ENCODE measurements around the gene USP3. TPM values are rescaled to one million over a fixed set of nuclear protein-coding genes. Genes with fewer than 3 reads are reported as not detected.

USP3 gene
- total and polyA plus RNA-seq, 9 donors: 21.1 to 76.0 (median 60.1) TPM

DNA sequence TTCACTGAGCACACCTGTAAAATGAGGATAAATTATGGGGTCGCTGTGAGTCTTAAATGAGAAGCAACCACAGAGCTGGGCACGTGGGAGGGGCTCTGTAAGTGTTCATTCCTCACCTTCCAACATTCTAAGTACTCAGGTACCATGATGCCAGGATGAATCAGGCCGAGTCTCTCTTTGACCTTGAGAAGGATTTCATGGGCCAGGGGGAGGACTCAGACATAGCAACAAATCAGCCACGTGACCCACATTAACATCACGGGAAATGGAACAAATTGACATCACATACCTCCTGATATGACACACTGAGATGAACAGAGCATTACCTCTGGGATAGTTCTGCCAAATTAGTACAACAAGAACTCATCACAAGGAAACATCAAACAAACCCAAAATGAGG lies 35.2 kb upstream of the USP3 start:
- WGBS, 3 donors: 57 to 69% (median 68%) methylated on average over 5 of the region's 5 CpGs
- no peaks in the 10 kb centered on the region for H3K9me3 ChIP-seq
- no peaks in the 10 kb centered on the region for H3K36me3 ChIP-seq
- intact Hi-C loops (cut with DNase I): loop anchor here in 1 of 4 donors (10.0 kb wide), 1 partner anchor 596 kb away; no protein-coding TSS in a partner anchor
- H3K27ac ChIP-seq: no peak overlapping the region
- DNase-seq: no peak
- TF ChIP-seq EP300 (IDR thresholded peaks at IDR 0.05) (no peak), POLR2A (IDR thresholded peaks at IDR 0.05) (no peak)
- TF ChIP-seq, protein P1, sequence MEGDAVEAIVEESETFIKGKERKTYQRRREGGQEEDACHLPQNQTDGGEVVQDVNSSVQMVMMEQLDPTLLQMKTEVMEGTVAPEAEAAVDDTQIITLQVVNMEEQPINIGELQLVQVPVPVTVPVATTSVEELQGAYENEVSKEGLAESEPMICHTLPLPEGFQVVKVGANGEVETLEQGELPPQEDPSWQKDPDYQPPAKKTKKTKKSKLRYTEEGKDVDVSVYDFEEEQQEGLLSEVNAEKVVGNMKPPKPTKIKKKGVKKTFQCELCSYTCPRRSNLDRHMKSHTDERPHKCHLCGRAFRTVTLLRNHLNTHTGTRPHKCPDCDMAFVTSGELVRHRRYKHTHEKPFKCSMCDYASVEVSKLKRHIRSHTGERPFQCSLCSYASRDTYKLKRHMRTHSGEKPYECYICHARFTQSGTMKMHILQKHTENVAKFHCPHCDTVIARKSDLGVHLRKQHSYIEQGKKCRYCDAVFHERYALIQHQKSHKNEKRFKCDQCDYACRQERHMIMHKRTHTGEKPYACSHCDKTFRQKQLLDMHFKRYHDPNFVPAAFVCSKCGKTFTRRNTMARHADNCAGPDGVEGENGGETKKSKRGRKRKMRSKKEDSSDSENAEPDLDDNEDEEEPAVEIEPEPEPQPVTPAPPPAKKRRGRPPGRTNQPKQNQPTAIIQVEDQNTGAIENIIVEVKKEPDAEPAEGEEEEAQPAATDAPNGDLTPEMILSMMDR (IDR thresholded peaks at IDR 0.05): no peak
- no peak overlapping the region for H3K4me3 ChIP-seq
- no peaks in the 10 kb centered on the region for H3K27me3 ChIP-seq
- no peaks in the 10 kb centered on the region for H3K4me1 ChIP-seq (ENCODE audit: insufficient read depth)

DNA sequence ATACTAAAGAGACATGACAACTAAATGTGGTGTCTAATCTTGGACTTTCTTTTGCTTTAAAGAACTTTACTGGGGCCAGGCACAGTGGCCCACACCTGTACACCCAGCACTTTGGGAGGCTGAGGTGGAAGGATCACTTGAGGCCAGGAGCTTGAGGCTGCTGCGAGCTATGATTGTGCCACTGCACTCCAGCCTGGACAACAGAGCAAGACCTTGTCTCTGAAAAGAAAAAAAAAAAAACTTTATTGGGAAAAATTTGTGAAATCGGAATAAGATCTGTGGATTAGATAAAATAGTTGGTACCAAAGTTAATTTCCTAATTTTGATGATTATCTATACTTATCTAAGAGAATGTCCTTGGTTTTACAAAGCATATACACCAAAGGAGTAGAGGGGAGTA lies 34.4 kb upstream of the USP3 start:
- Histone ChIP-seq H3K27ac (no peak overlapping the region), H3K9me3 (no peaks in the 10 kb centered on the region), H3K4me1 (ENCODE audit: insufficient read depth) (peaks cover 3% of the 10 kb centered on the region), H3K36me3 (no peaks in the 10 kb centered on the region), H3K27me3 (no peaks in the 10 kb centered on the region), H3K4me3 (no peak overlapping the region)
- TF ChIP-seq, protein P1 (IDR thresholded peaks at IDR 0.05): no peak
- TF ChIP-seq EP300 (IDR thresholded peaks at IDR 0.05) (no peak), POLR2A (IDR thresholded peaks at IDR 0.05) (no peak)
- intact Hi-C loops (cut with DNase I): loop anchor here in 1 of 4 donors (10.0 kb wide), 1 partner anchor 595 kb away; no protein-coding TSS in a partner anchor
- no peak for DNase-seq
- 68 to 93% (median 74%) methylated on average over 2 of the region's 2 CpGs for WGBS, 3 donors

DNA sequence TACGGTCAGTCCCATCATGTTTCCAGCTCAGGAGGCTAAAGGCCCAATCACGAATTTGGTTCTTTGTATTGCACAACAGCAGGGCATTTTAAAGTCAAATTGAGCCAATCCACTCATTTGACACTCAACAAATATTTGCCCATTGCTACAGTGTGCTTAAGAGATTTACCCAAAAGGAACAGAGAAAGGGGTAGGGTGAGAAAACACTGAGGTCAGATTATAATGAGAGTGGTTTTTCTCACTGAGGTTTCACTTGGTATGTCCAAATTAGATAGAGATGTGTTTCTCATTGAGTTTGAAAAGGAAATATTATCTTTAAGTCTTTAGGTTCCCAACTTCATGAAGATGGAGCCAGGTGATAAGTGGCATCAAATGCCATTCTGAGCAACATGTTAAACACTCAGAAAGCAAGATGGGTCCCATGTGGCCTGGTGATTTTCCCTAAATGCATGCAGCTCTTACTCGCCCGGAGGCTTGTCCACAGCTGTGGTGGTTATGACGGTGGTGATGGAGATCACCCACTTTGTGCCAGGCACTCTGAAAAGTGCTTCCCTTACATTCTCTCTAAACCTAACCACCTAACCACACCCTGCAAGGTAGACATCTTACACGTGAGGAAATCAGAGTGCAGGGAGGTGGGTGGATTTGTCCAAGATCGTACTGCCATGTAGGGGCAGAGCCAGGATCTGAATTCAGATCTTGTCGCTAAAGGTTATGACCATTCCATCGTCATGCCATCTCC lies 31.2 kb upstream of the USP3 start:
- H3K9me3 ChIP-seq: no peaks in the 10 kb centered on the region
- TF ChIP-seq EP300 (IDR thresholded peaks at IDR 0.05) (no peak), POLR2A (IDR thresholded peaks at IDR 0.05) (no peak)
- TF ChIP-seq, protein P1 (IDR thresholded peaks at IDR 0.05): no peak
- H3K27me3 ChIP-seq: no peaks in the 10 kb centered on the region
- no peak overlapping the region for H3K27ac ChIP-seq
- WGBS, 3 donors: 95 to 96% (median 96%) methylated on average over 9 of the region's 9 CpGs
- no peaks in the 10 kb centered on the region for H3K36me3 ChIP-seq
- H3K4me1 ChIP-seq (ENCODE audit: insufficient read depth): peaks cover 3% of the 10 kb centered on the region
- no peak for DNase-seq
- no peak overlapping the region for H3K4me3 ChIP-seq
- intact Hi-C loops (cut with DNase I): no loop called here

DNA sequence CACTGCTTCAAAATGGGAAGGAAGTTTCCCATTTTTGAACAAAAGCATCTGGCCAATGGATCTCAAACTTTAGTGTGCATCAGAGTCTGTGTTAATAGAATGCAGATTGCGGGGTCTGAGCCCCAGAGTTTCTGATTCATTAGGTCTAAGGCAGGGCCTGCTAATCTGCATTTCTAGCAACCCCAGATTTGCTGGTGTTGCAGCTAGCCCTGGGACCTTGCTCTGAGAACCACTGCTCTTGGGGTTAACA lies 30.7 kb upstream of the USP3 start:
- Histone ChIP-seq H3K4me3 (no peak overlapping the region), H3K4me1 (ENCODE audit: insufficient read depth) (peaks cover 3% of the 10 kb centered on the region), H3K36me3 (no peaks in the 10 kb centered on the region), H3K27ac (no peak overlapping the region), H3K27me3 (no peaks in the 10 kb centered on the region), H3K9me3 (no peaks in the 10 kb centered on the region)
- intact Hi-C loops (cut with DNase I): no loop called here
- TF ChIP-seq, protein P1 (IDR thresholded peaks at IDR 0.05): no peak
- TF ChIP-seq POLR2A (IDR thresholded peaks at IDR 0.05): no peak
- no peak for TF ChIP-seq EP300 (IDR thresholded peaks at IDR 0.05)
- no peak for DNase-seq
- WGBS, 3 donors: 97 to 100% (median 98%) methylated on average over 1 of the region's 1 CpG
